ENCODE measurements around the gene NUP58.

The NUP58 gene

GRCh38 chr13:25378528-25378927 is 77.1 kb downstream of the NUP58 start:
- no peak for FAIRE-seq

GRCh38 chr13:25379011-25379410 is 77.6 kb downstream of the NUP58 start:
- no peak for FAIRE-seq

- no peak for FAIRE-seq
Measured at GRCh38 chr13:25380082-25380481, 78.7 kb downstream of the NUP58 start.

GRCh38 chr13:25380741-25381324 is 79.4 kb downstream of the NUP58 start:
- no peak for FAIRE-seq

- no peak for FAIRE-seq
Measured at GRCh38 chr13:25384758-25385410, 83.5 kb downstream of the NUP58 start.

- FAIRE-seq: no peak
Measured at GRCh38 chr13:25391932-25392331, 90.5 kb downstream of the NUP58 start.

Data from colon (tissue), 2 donors.